CMK (cell line): Measurements from ENCODE around the gene RHEX.
"Not testable (repeated sequence)": the region's sequence is repeated elsewhere in the genome, so short reads cannot be mapped to it uniquely, and the experiment has no call there.

Experiments
- DNase-seq: peaks from one replicate; pipeline ENCODE4 v3.0.0-alpha.2; 2010; ENCODE audit warnings: low read depth

RHEX gene

GRCh38 chr1:206058927-206059292, 5.9 kb downstream of the RHEX start:
- no peak for DNase-seq

- DNase-seq = no peak
Measured at GRCh38 chr1:206059355-206059915, 6.5 kb downstream of the RHEX start.

- no peak for DNase-seq
Measured at GRCh38 chr1:206060844-206061243, 7.9 kb downstream of the RHEX start.

- no peak for DNase-seq
Measured at GRCh38 chr1:206062464-206062863, 9.5 kb downstream of the RHEX start.

GRCh38 chr1:206064001-206064400, 11.0 kb downstream of the RHEX start:
- DNase-seq = not testable (repeated sequence)

GRCh38 chr1:206064501-206064900, 11.5 kb downstream of the RHEX start:
- DNase-seq = not testable (repeated sequence)

GRCh38 chr1:206065547-206066145, 12.7 kb downstream of the RHEX start:
- peak; percentile 46 for DNase-seq

- peak; percentile 52 for DNase-seq
Measured at GRCh38 chr1:206066479-206067171, 13.7 kb downstream of the RHEX start.

- no peak for DNase-seq
Measured at GRCh38 chr1:206067486-206068227, 14.7 kb downstream of the RHEX start.

- DNase-seq = no peak
Measured at GRCh38 chr1:206068314-206068713, 15.3 kb downstream of the RHEX start.

- DNase-seq = no peak
Measured at GRCh38 chr1:206070627-206071304, 17.8 kb downstream of the RHEX start.

- DNase-seq = peak; percentile 80
Measured at GRCh38 chr1:206074839-206075238, 21.9 kb downstream of the RHEX start.

GRCh38 chr1:206075786-206076755, 23.1 kb downstream of the RHEX start:
- DNase-seq = no peak

GRCh38 chr1:206079135-206079534, 26.2 kb downstream of the RHEX start:
- no peak for DNase-seq

GRCh38 chr1:206080026-206080820, 27.2 kb downstream of the RHEX start:
- DNase-seq = peak; percentile 70

GRCh38 chr1:206081856-206082255, 28.9 kb downstream of the RHEX start:
- DNase-seq = no peak

GRCh38 chr1:206082831-206083695, 30.1 kb downstream of the RHEX start:
- no peak for DNase-seq

GRCh38 chr1:206083750-206084149, 30.8 kb downstream of the RHEX start:
- DNase-seq = no peak

GRCh38 chr1:206087091-206087490, 34.1 kb downstream of the RHEX start:
- no peak for DNase-seq
